B cell (primary cell): ENCODE data around the gene LMNTD2. TPM values are rescaled to one million over a fixed set of nuclear protein-coding genes. Genes with fewer than 3 reads are reported as not detected.

Experiments
- ATAC-seq: fragments of 200-7000 bp; cut with Tn5 transposase; one replicate; pipeline ENCODE4 v1.10.0; 2021; ENCODE audit warnings: low read depth, mild to moderate bottlenecking, moderate number of reproducible peaks, moderate library complexity
- CTCF ChIA-PET: fragments of 350-600 bp; sonication (Branson Sonifier 250); formaldehyde crosslinking; loops from one replicate; lab custom pipeline; 2021; ENCODE audit warnings: antibody characterized with exemption, inconsistent platforms; lab: Charles Lee
- POLR2A ChIA-PET: fragments of 350-600 bp; sonication (Branson Sonifier 250); formaldehyde crosslinking; loops from one replicate; lab custom pipeline; 2021; ENCODE audit warnings: antibody characterized with exemption; lab: Charles Lee
- DNase-seq: peaks from one replicate; pipeline ENCODE4 v3.0.0; 2013
- H2AFZ ChIP-seq: 2 replicates; pipeline ENCODE4 v1.6.1; 2012; ENCODE audit warnings: mild to moderate bottlenecking, low read depth, low read length; ENCODE audit not compliant: insufficient read depth, poor library complexity, severe bottlenecking
- H3K27ac ChIP-seq, 2 donors: 1 replicate in 1 of 2; 2 replicates in 1 of 2; pipeline ENCODE4 v1.5.1; 2012 to 2013; ENCODE audit warnings: low read length in 2 of 2, mild to moderate bottlenecking in 2 of 2, moderate library complexity in 1 of 2
- H3K27me3 ChIP-seq, 4 experiments: fragments of 200-600 bp in 1 of 4; sonication (generic) in 1 of 4; replicated peaks in 1 of 4; 1 replicate in 2 of 4; 2 replicates in 2 of 4; pipeline versions ENCODE4 v1.6.1 to v1.7.0; 2013 to 2016; ENCODE audit warnings: low read length in 3 of 4, mild to moderate bottlenecking in 2 of 4, mixed read lengths in 1 of 4, moderate library complexity in 1 of 4; ENCODE audit not compliant: insufficient read depth in 4 of 4, control insufficient read depth in 3 of 4; ENCODE audit errors: control extremely low read depth in 1 of 4
- H3K36me3 ChIP-seq, 2 experiments: replicated peaks in 1 of 2; 1 replicate in 1 of 2; 2 replicates in 1 of 2; pipeline versions ENCODE4 v1.6.1 to v1.7.1; 2013; ENCODE audit warnings: low read length in 1 of 2; ENCODE audit not compliant: insufficient read depth in 2 of 2, control insufficient read depth in 1 of 2; ENCODE audit errors: control extremely low read depth in 1 of 2, extremely low read depth in 1 of 2
- H3K4me1 ChIP-seq, 2 donors: fragments of 200-600 bp in 1 of 2; sonication (generic) in 1 of 2; 1 replicate in 1 of 2; 2 replicates in 1 of 2; pipeline versions ENCODE4 v1.5.1 to v1.6.1; 2013 to 2017; ENCODE audit warnings: low read length in 2 of 2; ENCODE audit not compliant: control insufficient read depth in 2 of 2, insufficient read depth in 2 of 2
- H3K4me2 ChIP-seq: replicated peaks from 2 replicates; pipeline ENCODE3; 2012; ENCODE audit warnings: mild to moderate bottlenecking, low read depth, low read length; ENCODE audit not compliant: poor library complexity, severe bottlenecking
- H3K4me3 ChIP-seq, 5 experiments: fragments of 200-600 bp in 1 of 5; sonication (generic) in 1 of 5; 1 replicate in 3 of 5; 2 replicates in 2 of 5; pipeline versions ENCODE4 v1.5.1 to v1.7.0; 2011 to 2016; ENCODE audit warnings: low read length in 4 of 5, mild to moderate bottlenecking in 4 of 5, low read depth in 2 of 5, control low read depth in 1 of 5, moderate library complexity in 1 of 5; ENCODE audit not compliant: insufficient read depth in 1 of 5; ENCODE audit errors: control extremely low read depth in 1 of 5, extremely low read depth in 1 of 5
- H3K79me2 ChIP-seq: fragments of 200-600 bp; sonication (generic); one replicate; pipeline ENCODE4 v1.6.0; 2016; ENCODE audit warnings: low read length; ENCODE audit not compliant: control insufficient read depth, insufficient read depth
- H3K9ac ChIP-seq: fragments of 200-600 bp; sonication (generic); 2 replicates; pipeline ENCODE4 v1.6.1; 2017; ENCODE audit warnings: mild to moderate bottlenecking, low read length, moderate library complexity
- H3K9me3 ChIP-seq, 3 donors: one replicate each; pipeline versions ENCODE4 v1.6.1 to v1.7.1; 2013; ENCODE audit warnings: low read length in 2 of 3; ENCODE audit not compliant: control insufficient read depth in 2 of 3, insufficient read depth in 1 of 3; ENCODE audit errors: control extremely low read depth in 1 of 3
- H4K20me1 ChIP-seq: 2 replicates; pipeline ENCODE4 v1.6.0; 2012; ENCODE audit warnings: mild to moderate bottlenecking, low read length; ENCODE audit not compliant: insufficient read depth, control insufficient read depth, poor library complexity, severe bottlenecking
- H3K27ac Mint-ChIP-seq: one replicate; pipeline ENCODE4 v1.8.0; 2021; ENCODE audit warnings: mixed read lengths
- H3K27me3 Mint-ChIP-seq: one replicate; pipeline ENCODE4 v1.8.0; 2021; ENCODE audit warnings: mixed read lengths
- H3K4me1 Mint-ChIP-seq: one replicate; pipeline ENCODE4 v1.8.0; 2021; ENCODE audit warnings: mixed read lengths
- H3K4me3 Mint-ChIP-seq: one replicate; pipeline ENCODE4 v1.8.0; 2021; ENCODE audit warnings: mixed read lengths
- H3K9me3 Mint-ChIP-seq: one replicate; pipeline ENCODE4 v1.8.0; 2022; ENCODE audit warnings: mixed read lengths; ENCODE audit not compliant: insufficient read depth
- EZH2 ChIP-seq: IDR thresholded peaks from 2 replicates; pipeline ENCODE4 v1.6.1; 2012; ENCODE audit warnings: borderline replicate concordance, low read depth, mild to moderate bottlenecking, moderate library complexity, low read length; ENCODE audit not compliant: insufficient read depth, poor library complexity, severe bottlenecking
- WGBS: methylation state at CpG from one replicate; pipeline ENCODE4 v1.1.5; 2013; ENCODE audit warnings: missing lambda C conversion rate; ENCODE audit not compliant: insufficient coverage; 5-methylcytosine and 5-hydroxymethylcytosine counted together
- intact Hi-C: fragments of 100-400 bp; cut with micrococcal nuclease; formaldehyde crosslinking; loops from one replicate; pipeline ENCODE4 v1.10.0; 2022
- polyA plus RNA-seq: library from polyadenylated mRNA; depleted of rRNA; stranded (reverse); fragments of >200 nt; gene quantifications from 2 replicates; pipeline ENCODE4 v1.2.3, GENCODE V29; 2012
- total RNA-seq, 2 donors: library from RNA; stranded (reverse); fragments of 120-200 nt in 1 of 2; gene quantifications; 1 replicate in 1 of 2; 2 replicates in 1 of 2; pipeline versions ENCODE4 v1.2.3 to v1.2.4, GENCODE V29; 2013 to 2022
- TF ChIP-seq, protein P1 (sequence below): fragments of 200-600 bp; IDR thresholded peaks from one replicate; pipeline ENCODE4 v1.8.0; 2022; ENCODE audit warnings: antibody characterized with exemption, mild to moderate bottlenecking

The LMNTD2 gene
- total and polyA plus RNA-seq, 2 donors (not counting 1 experiment from before 2014, with no cell fraction given), result 21.4 to 29.6 TPM

GRCh38 chr11:553083-553987, 7.2 kb downstream of the LMNTD2 start:
- Histone ChIP-seq H3K27me3 (peaks cover 0 to 12% (median 3%) of the 10 kb centered on the region in 4 experiments), H3K36me3 (peaks cover 0 to 7% of the 10 kb centered on the region in 2 experiments), H3K27ac (no peak overlapping the region), H3K4me3 (no peak overlapping the region), H4K20me1 (peaks cover 11% of the 10 kb centered on the region), H3K4me2 (peak overlapping the region; percentile 96), H2AFZ (no peak overlapping the region), H3K9ac (no peak overlapping the region), H3K9me3 (no peaks in the 10 kb centered on the region), H3K79me2 (no peaks in the 10 kb centered on the region), H3K4me1 (peaks cover 12 to 23% of the 10 kb centered on the region in 2 donors)
- CTCF ChIA-PET, result interaction anchor here (2.0 to 5.1 kb wide), 2 partner anchors 11 to 169 kb away, joined by 11 to 52 read pairs; no protein-coding TSS in a partner anchor
- H3K4me1 Mint-ChIP-seq, result peaks cover 12% of the 10 kb centered on the region
- WGBS, result 90% methylated on average over 27 of the region's 27 CpGs
- DNase-seq (no peak), ATAC-seq (no peak)
- no peak overlapping the region for H3K27ac Mint-ChIP-seq
- intact Hi-C loops, result no loop called here
- TF ChIP-seq, protein P1, sequence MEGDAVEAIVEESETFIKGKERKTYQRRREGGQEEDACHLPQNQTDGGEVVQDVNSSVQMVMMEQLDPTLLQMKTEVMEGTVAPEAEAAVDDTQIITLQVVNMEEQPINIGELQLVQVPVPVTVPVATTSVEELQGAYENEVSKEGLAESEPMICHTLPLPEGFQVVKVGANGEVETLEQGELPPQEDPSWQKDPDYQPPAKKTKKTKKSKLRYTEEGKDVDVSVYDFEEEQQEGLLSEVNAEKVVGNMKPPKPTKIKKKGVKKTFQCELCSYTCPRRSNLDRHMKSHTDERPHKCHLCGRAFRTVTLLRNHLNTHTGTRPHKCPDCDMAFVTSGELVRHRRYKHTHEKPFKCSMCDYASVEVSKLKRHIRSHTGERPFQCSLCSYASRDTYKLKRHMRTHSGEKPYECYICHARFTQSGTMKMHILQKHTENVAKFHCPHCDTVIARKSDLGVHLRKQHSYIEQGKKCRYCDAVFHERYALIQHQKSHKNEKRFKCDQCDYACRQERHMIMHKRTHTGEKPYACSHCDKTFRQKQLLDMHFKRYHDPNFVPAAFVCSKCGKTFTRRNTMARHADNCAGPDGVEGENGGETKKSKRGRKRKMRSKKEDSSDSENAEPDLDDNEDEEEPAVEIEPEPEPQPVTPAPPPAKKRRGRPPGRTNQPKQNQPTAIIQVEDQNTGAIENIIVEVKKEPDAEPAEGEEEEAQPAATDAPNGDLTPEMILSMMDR, result no peak
- no peak for TF ChIP-seq EZH2
- no peaks in the 10 kb centered on the region for H3K9me3 Mint-ChIP-seq
- POLR2A ChIA-PET, result no interaction called here
- peak overlapping the region; percentile 26 for H3K4me3 Mint-ChIP-seq
- H3K27me3 Mint-ChIP-seq, result no peaks in the 10 kb centered on the region

DNA sequence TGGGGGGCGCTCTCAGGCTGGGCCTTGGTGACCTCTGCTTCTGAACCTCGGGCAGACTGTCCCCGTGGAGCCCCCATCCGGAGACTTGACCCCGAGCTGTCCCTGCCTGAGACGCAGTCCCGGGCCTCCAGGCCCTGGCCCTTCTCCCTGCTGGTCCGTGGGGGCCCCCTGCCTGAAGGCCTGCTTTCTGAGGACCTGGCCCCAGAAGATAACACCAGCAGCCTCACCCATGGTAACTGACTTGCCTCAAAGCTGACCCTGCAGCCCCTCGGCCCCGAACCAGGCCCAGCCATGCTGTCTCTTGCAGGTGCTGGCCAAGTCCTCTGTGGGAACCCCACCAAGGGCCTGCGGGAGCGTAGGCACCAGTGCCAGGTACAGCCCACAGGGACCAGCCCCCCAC, 8.9 kb downstream of the LMNTD2 start:
- DNase-seq (no peak), ATAC-seq (no peak)
- no peaks in the 10 kb centered on the region for H3K27me3 Mint-ChIP-seq
- Histone ChIP-seq H3K9ac (no peak overlapping the region), H3K27ac (no peak overlapping the region), H2AFZ (no peak overlapping the region), H3K4me1 (peaks cover 12 to 22% of the 10 kb centered on the region in 2 donors), H3K27me3 (peaks cover 0 to 10% (median 3%) of the 10 kb centered on the region in 4 experiments), H3K79me2 (no peaks in the 10 kb centered on the region), H3K36me3 (peaks cover 0 to 7% of the 10 kb centered on the region in 2 experiments), H3K4me2 (no peak overlapping the region), H3K9me3 (no peaks in the 10 kb centered on the region), H3K4me3 (no peak overlapping the region), H4K20me1 (peaks cover 11% of the 10 kb centered on the region)
- H3K4me1 Mint-ChIP-seq, result peaks cover 12% of the 10 kb centered on the region
- no peak for TF ChIP-seq EZH2
- TF ChIP-seq, protein P1, result no peak
- 95% methylated on average over 12 of the region's 12 CpGs for WGBS
- ChIA-PET POLR2A (interaction anchor here (0.6 kb wide), 1 partner anchor 13 kb away, joined by 7 read pairs; no protein-coding TSS in a partner anchor), CTCF (interaction anchor here (1.0 kb wide), 1 partner anchor 172 kb away, joined by 6 read pairs; no protein-coding TSS in a partner anchor)
- no peak overlapping the region for H3K27ac Mint-ChIP-seq
- H3K9me3 Mint-ChIP-seq, result no peaks in the 10 kb centered on the region
- intact Hi-C loops, result no loop called here
- H3K4me3 Mint-ChIP-seq, result no peak overlapping the region
